A673 (cell line): Measurements from ENCODE around the gene MRPS10. TPM values are rescaled to one million over a fixed set of nuclear protein-coding genes. Genes with fewer than 3 reads are reported as not detected.

ENCODE experiments used
- BruUV-seq: library from RNA; stranded (reverse); fragments of 400-500 nt; replicated peaks from 2 replicates; lab custom pipeline; 2021; lab: Mats Ljungman, UMichigan
- CTCF ChIA-PET: fragments of 300-600 bp; sonication (Branson Sonifier 250); formaldehyde crosslinking; loops from one replicate; lab custom pipeline; 2022; ENCODE audit warnings: antibody characterized with exemption; lab: Charles Lee
- POLR2A ChIA-PET: fragments of 300-600 bp; sonication (Branson Sonifier 250); formaldehyde crosslinking; loops from one replicate; lab custom pipeline; 2022; ENCODE audit warnings: antibody characterized with exemption; ENCODE audit not compliant: low non-redundant PET; lab: Charles Lee
- DNase-seq: peaks from one replicate; pipeline ENCODE4 v3.0.0-alpha.2; 2015; ENCODE audit warnings: low spot score
- H3K27ac ChIP-seq: fragments of 200-600 bp; sonication (generic); 2 replicates; pipeline ENCODE4 v1.5.1; 2016; ENCODE audit warnings: mixed run types, low read depth, mild to moderate bottlenecking, mixed read lengths, antibody characterized with exemption, low read length; ENCODE audit not compliant: poor library complexity, severe bottlenecking
- H3K27me3 ChIP-seq: fragments of 200-600 bp; sonication (generic); replicated peaks from 2 replicates; pipeline ENCODE4 v1.6.1; 2017; ENCODE audit warnings: mixed run types, low read depth, mild to moderate bottlenecking, mixed read lengths, antibody characterized with exemption, low read length; ENCODE audit not compliant: insufficient read depth, poor library complexity
- H3K36me3 ChIP-seq: fragments of 200-600 bp; sonication (generic); 2 replicates; pipeline ENCODE4 v1.6.1; 2016; ENCODE audit warnings: mixed run types, mild to moderate bottlenecking, mixed read lengths, antibody characterized with exemption, low read length; ENCODE audit not compliant: insufficient read depth, poor library complexity, severe bottlenecking
- H3K4me1 ChIP-seq: fragments of 200-600 bp; sonication (generic); 2 replicates; pipeline ENCODE4 v1.6.1; 2017; ENCODE audit warnings: mixed run types, mild to moderate bottlenecking, mixed read lengths, antibody characterized with exemption, low read length; ENCODE audit not compliant: insufficient read depth, poor library complexity, severe bottlenecking
- H3K4me3 ChIP-seq: fragments of 200-600 bp; sonication (generic); 2 replicates; pipeline ENCODE4 v1.5.1; 2016; ENCODE audit warnings: low read depth, mixed run types, mild to moderate bottlenecking, mixed read lengths, low read length; ENCODE audit not compliant: poor library complexity, severe bottlenecking
- H3K9me3 ChIP-seq: fragments of 200-600 bp; sonication (generic); 2 replicates; pipeline ENCODE4 v1.6.1; 2016; ENCODE audit warnings: mixed run types, low read depth, mild to moderate bottlenecking, mixed read lengths, antibody characterized with exemption, low read length; ENCODE audit not compliant: poor library complexity, severe bottlenecking
- EZH2 ChIP-seq: fragments of 200-600 bp; sonication (generic); IDR thresholded peaks from 2 replicates; pipeline ENCODE4 v1.6.1; 2017; ENCODE audit warnings: borderline replicate concordance, low read depth, mild to moderate bottlenecking, mixed read lengths, antibody characterized with exemption, low read length; ENCODE audit not compliant: poor library complexity, severe bottlenecking
- intact Hi-C: fragments of 100-400 bp; cut with micrococcal nuclease; formaldehyde crosslinking; loops from one replicate; pipeline ENCODE4 v1.10.0; 2022; ENCODE audit not compliant: unreplicated experiment
- total RNA-seq: library from RNA; stranded (reverse); gene quantifications from 2 replicates; pipeline ENCODE4 v1.2.3, GENCODE V29; 2021
- TF ChIP-seq, protein P1 (sequence below): fragments of 300-800, 200-600 bp; sonication (generic); conservative IDR thresholded peaks from 2 replicates; pipeline ENCODE4 v1.5.1; 2017; ENCODE audit warnings: low read depth, mild to moderate bottlenecking, antibody characterized with exemption, low read length, moderate library complexity, mixed read lengths

MRPS10 gene
- total RNA-seq, 1 experiment from 2014 or later, result 52.0 TPM

- POLR2A ChIA-PET, result no interaction called here
- no peak for TF ChIP-seq EZH2
- TF ChIP-seq, protein P1, sequence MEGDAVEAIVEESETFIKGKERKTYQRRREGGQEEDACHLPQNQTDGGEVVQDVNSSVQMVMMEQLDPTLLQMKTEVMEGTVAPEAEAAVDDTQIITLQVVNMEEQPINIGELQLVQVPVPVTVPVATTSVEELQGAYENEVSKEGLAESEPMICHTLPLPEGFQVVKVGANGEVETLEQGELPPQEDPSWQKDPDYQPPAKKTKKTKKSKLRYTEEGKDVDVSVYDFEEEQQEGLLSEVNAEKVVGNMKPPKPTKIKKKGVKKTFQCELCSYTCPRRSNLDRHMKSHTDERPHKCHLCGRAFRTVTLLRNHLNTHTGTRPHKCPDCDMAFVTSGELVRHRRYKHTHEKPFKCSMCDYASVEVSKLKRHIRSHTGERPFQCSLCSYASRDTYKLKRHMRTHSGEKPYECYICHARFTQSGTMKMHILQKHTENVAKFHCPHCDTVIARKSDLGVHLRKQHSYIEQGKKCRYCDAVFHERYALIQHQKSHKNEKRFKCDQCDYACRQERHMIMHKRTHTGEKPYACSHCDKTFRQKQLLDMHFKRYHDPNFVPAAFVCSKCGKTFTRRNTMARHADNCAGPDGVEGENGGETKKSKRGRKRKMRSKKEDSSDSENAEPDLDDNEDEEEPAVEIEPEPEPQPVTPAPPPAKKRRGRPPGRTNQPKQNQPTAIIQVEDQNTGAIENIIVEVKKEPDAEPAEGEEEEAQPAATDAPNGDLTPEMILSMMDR, result no peak
Measured at GRCh38 chr6:42226161-42226611, 8.5 kb upstream of the MRPS10 start.

GRCh38 chr6:42225419-42225818 is 7.8 kb upstream of the MRPS10 start:
- CTCF ChIA-PET, result no interaction called here
- BruUV-seq, result no TSS peak
- H3K4me3 ChIP-seq, result no peak overlapping the region
- no peaks in the 10 kb centered on the region for H3K9me3 ChIP-seq
- no peaks in the 10 kb centered on the region for H3K36me3 ChIP-seq
- no peak for DNase-seq
- no peaks in the 10 kb centered on the region for H3K27me3 ChIP-seq
- no peak for TF ChIP-seq EZH2
- TF ChIP-seq, protein P1, result no peak
- H3K4me1 ChIP-seq, result no peaks in the 10 kb centered on the region
- intact Hi-C loops, result no loop called here
- H3K27ac ChIP-seq, result no peak overlapping the region
- POLR2A ChIA-PET, result interaction anchor here (0.6 kb wide), 1 partner anchor 812 kb away, joined by 6 read pairs; no protein-coding TSS in a partner anchor

More at GRCh38 chr6:42226161-42226611, 8.5 kb upstream of the MRPS10 start:
- no peaks in the 10 kb centered on the region for H3K36me3 ChIP-seq
- H3K4me1 ChIP-seq, result no peaks in the 10 kb centered on the region
- DNase-seq, result no peak
- H3K4me3 ChIP-seq, result no peak overlapping the region
- CTCF ChIA-PET, result no interaction called here
- intact Hi-C loops, result no loop called here
- H3K27me3 ChIP-seq, result no peaks in the 10 kb centered on the region
- no TSS peak for BruUV-seq
- H3K27ac ChIP-seq, result no peak overlapping the region
- H3K9me3 ChIP-seq, result no peaks in the 10 kb centered on the region

DNA sequence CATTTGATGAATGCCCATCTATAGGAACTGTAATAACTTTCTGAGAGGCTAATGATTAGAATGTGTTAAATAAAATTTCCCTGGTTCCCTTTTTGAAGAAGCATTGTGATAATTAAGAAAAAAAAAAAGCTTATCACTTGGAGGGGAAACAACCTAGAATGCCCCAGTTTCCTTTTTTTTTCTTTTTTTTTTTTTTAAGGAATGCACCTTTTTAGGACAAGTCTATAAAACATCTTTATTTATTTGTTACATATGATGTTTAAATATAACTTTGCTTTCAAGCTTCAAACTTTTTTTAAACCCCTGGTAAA is 7.3 kb upstream of the MRPS10 start:
- TF ChIP-seq EZH2, result no peak
- TF ChIP-seq, protein P1, result no peak
- BruUV-seq, result no TSS peak
- POLR2A ChIA-PET, result interaction anchor here (0.6 kb wide), 1 partner anchor 812 kb away, joined by 6 read pairs; no protein-coding TSS in a partner anchor
- no peak overlapping the region for H3K4me3 ChIP-seq
- no peaks in the 10 kb centered on the region for H3K4me1 ChIP-seq
- intact Hi-C loops, result no loop called here
- H3K27ac ChIP-seq, result no peak overlapping the region
- H3K9me3 ChIP-seq, result no peaks in the 10 kb centered on the region
- no peaks in the 10 kb centered on the region for H3K36me3 ChIP-seq
- CTCF ChIA-PET, result interaction anchor here (0.6 kb wide), 1 partner anchor 490 kb away, joined by 3 read pairs; no protein-coding TSS in a partner anchor
- no peak for DNase-seq
- H3K27me3 ChIP-seq, result no peaks in the 10 kb centered on the region
